Panc1 (cell line): Measurements from ENCODE around the gene FBXO10.

ENCODE experiments used
- POLR2AphosphoS5 ChIP-seq: IDR thresholded peaks from 2 replicates; pipeline ENCODE4 v1.6.1; 2012; ENCODE audit warnings: mild to moderate bottlenecking, low read depth, low read length, moderate library complexity
- TF ChIP-seq, protein P1 (sequence below): fragments of 450-650 bp; IDR thresholded peaks from 2 replicates; pipeline ENCODE4 v1.5.1; 2017; ENCODE audit warnings: mild to moderate bottlenecking
- TF ChIP-seq, protein P2 (sequence below), 2 experiments: IDR thresholded peaks; 2 replicates each; pipeline ENCODE4 v1.6.1; 2011 to 2012; ENCODE audit warnings: low read depth in 2 of 2, control low read depth in 1 of 2, low read length in 1 of 2, mild to moderate bottlenecking in 1 of 2, moderate library complexity in 1 of 2; ENCODE audit not compliant: insufficient read depth in 1 of 2

DNA sequence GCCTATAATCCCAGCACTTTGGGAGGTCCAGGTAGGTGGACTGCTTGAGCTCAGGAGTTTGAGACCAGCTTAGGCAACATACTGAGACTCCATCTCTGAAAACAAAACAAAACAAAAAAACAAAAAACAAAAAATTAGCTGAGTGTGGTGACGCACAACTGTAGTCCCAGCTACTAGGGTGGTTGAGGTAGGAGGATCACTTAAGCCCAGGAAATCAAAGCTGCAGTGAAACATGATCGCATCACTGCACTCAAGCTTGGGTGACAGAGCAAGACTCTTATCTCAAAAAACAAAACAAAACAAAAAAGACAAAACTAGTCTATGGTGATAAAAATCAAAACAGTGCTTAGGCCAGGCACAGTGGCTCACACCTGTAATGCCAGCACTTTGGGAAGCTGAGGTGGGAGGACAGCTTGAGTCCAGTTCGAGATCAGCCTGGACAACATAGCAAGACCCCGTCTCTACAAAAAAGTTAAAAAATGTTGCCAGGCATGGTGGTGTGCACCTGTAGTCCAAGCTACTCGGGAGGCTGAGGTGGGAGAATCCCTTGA lies 28.8 kb downstream of the FBXO10 start:
- TF ChIP-seq, protein P1, sequence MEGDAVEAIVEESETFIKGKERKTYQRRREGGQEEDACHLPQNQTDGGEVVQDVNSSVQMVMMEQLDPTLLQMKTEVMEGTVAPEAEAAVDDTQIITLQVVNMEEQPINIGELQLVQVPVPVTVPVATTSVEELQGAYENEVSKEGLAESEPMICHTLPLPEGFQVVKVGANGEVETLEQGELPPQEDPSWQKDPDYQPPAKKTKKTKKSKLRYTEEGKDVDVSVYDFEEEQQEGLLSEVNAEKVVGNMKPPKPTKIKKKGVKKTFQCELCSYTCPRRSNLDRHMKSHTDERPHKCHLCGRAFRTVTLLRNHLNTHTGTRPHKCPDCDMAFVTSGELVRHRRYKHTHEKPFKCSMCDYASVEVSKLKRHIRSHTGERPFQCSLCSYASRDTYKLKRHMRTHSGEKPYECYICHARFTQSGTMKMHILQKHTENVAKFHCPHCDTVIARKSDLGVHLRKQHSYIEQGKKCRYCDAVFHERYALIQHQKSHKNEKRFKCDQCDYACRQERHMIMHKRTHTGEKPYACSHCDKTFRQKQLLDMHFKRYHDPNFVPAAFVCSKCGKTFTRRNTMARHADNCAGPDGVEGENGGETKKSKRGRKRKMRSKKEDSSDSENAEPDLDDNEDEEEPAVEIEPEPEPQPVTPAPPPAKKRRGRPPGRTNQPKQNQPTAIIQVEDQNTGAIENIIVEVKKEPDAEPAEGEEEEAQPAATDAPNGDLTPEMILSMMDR, result no peak
- TF ChIP-seq, protein P2, sequence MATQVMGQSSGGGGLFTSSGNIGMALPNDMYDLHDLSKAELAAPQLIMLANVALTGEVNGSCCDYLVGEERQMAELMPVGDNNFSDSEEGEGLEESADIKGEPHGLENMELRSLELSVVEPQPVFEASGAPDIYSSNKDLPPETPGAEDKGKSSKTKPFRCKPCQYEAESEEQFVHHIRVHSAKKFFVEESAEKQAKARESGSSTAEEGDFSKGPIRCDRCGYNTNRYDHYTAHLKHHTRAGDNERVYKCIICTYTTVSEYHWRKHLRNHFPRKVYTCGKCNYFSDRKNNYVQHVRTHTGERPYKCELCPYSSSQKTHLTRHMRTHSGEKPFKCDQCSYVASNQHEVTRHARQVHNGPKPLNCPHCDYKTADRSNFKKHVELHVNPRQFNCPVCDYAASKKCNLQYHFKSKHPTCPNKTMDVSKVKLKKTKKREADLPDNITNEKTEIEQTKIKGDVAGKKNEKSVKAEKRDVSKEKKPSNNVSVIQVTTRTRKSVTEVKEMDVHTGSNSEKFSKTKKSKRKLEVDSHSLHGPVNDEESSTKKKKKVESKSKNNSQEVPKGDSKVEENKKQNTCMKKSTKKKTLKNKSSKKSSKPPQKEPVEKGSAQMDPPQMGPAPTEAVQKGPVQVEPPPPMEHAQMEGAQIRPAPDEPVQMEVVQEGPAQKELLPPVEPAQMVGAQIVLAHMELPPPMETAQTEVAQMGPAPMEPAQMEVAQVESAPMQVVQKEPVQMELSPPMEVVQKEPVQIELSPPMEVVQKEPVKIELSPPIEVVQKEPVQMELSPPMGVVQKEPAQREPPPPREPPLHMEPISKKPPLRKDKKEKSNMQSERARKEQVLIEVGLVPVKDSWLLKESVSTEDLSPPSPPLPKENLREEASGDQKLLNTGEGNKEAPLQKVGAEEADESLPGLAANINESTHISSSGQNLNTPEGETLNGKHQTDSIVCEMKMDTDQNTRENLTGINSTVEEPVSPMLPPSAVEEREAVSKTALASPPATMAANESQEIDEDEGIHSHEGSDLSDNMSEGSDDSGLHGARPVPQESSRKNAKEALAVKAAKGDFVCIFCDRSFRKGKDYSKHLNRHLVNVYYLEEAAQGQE (IDR thresholded peaks at IDR 0.05; ENCODE audit: insufficient read depth in 1 of 2, low read depth in 2 of 2, low read length in 1 of 2), result no peak
- TF ChIP-seq POLR2AphosphoS5, result no peak
